Activated CD4-positive, alpha-beta T cell treated with anti-CD3 and anti-CD28 coated beads, Interleukin-10, Interleukin-2, amounts not matched to agents 100 ng/mL and 50 ng/mL, durations not matched to agents 16 hours and 8 hours (primary cell): ENCODE data around the gene KCNQ4.

Source experiments
- DNase-seq: peaks from one replicate; pipeline ENCODE4 v3.0.0-alpha.2; 2020

The KCNQ4 gene

DNA sequence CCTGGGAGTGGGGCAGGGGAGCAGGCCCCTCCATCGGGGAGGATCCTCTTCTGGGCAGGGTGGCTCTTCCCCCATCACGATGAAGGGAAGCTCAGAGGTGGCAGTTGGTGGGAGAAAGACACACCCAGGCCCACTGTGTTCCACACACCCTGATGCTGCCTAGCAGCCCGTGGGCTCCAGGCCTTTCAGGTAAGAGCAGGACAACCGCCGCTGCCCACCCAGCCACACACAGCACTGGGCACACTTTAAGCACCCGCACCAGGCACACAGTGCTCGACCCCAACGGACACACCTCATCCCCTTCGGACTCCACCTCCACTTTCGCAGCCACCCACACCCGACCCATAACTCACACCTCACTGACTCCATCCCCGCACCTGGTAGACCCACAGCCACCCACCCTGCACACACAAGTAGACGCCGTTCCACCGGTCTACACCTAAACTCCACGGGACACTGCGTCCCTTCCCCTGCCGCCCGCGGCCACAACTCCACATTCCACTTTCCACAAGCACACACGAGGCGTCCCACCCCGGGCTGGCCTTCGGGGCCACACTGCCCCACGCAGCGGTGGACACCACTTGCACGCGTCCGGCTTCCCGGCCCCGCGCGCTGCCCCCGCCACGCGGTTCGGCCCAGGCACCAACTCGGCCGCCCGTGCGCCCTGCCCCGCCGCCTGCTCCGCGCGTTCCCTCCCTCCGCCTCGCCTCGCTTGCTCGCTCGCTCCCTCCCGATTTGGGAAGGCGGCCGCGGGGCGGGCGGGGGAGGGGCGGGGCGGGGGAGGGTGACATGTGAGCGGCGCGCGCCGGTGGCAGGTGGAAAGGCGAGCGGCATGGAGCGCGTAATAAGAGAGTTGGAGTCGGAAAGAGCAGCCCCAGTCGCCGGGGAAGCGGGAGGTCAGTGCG, at the start of gene KCNQ4:
TSS of gene KCNQ4 (plus strand) at position 787 of the 905 bp plus-strand sequence. CDS start 307 bp downstream, outside the sequence.
- DNase-seq: no peak

DNA sequence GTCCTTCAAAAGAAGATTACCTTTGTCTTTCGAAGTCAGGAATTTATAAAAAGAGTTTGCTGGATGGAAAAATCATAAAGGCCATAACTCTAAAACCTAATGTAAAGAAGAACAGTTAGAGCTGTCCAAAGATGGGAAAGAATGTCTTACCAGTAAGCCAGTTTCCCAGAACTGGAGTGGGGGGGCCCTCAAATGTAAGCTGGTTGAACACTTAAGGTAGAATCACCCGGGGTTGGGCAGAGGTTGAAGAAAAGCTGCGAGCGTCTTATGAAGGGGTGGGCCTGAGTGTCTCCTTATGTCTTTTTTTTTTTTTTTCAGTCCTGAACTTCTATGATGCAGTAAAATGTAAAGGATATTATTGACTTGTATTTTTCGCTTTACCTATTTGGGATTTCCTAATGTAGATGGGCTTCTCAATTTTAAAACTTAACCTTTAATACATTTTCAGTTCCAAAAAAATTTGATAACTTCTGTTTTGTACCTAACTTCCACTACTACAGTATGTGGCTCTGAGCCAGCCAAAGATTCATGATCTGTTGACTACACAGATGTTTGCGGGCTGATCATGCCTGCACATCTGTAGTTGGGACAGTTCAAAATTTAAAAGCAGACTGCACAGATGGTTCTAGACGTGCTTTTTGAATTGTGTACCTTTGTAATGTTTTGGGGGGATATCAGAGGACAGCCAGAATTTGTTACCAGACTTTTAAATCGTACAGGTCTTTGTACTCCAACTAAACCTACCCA, 48.5 kb upstream of the KCNQ4 start:
- DNase-seq: no peak

DNA sequence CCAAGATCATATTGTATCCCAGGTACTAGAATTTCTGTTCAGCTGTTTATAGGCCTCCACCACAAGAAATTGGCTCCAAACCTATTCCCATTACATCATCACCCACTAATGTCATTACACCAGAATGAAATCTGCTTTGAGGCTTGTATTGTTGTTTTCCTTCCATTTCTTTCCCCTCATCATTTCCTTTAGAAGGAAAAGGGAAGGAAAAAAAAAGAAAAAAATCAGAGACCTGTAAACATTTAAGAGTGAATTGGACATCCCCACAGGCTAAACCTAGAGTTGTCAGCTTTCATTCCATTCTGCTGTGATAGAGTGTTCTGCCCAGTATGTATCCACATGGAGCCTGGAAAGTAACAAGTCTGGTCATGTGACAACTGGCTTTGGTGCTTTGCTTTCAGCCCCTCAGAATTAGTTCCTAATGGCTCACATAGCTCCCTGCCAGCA, 47.5 kb upstream of the KCNQ4 start:
- no peak for DNase-seq

DNA sequence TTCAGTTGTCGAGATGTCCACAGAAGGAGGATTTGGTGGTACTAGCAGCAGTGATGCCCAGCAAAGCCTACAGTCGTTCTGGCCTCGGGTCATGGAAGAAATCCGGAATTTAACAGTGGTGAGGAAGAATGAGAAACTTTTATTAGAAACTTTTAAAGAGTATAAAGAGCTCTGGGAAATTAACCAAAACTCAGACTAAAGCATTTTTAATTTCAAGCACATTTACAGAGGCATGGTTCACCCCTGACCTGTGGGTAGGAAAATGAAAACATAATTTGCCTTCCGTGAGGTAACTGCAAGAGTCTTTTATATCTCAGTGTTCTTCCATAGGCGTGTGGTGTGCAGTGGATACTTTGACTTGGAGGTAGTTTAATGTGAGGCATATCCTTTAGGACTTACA, 44.8 kb upstream of the KCNQ4 start:
- no peak for DNase-seq

DNA sequence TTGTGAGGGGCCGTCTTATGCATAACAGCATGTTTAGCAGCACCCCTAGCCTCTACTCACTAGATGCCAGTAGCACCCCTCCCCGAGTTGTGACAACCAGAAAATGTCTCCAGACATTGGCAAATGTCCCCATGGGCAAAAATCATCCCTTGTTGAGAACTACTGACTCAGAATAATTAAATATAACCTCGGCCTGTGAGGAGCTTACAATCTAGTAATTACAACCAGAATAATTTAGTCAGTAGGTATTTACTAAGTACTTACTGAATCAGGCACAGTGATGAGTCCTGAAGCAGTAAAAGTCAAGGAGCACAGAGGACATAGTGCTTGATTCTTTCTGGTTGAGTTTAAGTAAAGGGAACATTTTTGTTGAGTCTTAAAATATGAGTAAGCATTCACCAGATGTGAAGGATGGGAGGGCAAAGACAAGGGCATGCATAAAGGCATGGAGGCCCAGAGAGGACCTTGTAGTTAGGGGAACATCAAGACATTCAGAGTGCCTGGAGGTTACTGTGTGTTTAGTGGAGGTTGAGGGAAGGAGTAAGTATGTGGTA, 44.1 kb upstream of the KCNQ4 start:
- no peak for DNase-seq

DNA sequence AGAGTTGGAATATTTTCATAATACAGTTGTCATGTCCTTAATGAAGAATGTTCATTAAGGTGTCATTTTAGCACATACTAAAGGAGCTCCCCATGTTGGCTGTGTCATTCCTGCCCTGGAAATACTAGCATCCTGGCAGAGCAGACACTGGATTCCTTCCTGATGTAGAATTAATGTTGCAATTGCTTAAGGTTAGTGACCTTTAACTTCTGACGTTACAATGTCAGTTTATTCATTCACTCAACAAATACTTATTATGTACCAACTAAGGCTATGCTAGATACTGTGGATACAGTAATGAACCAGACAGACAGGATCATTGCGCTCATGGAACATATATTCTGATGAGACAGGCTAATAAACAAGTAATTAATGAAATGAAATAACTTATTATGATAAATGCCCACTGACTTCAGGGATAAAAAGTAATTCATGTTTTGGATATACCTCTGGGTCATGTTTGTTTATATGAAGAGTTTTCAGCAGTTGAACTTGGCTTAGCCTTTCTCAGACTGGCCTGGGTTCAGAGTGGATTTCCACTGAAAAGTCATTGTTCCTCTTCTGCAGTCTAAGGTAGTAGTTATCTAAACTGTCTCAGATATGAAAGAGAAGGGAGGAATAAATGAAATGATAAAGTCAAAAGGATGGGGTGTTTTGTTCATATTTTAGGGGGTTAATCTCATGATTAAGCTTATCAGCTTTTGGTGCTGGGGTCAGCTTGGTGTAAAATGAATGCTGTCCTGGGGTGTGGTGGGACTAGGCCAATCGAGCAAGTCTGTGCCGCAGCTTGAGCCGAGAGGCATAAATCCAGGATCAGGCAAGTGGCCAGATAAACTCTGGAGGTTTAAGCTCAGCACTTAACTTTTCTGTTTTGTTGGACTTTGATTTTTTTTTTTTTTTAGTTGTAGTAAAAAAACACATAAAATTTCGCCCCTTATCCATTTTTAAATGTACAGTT, 43.3 kb upstream of the KCNQ4 start:
- no peak for DNase-seq

DNA sequence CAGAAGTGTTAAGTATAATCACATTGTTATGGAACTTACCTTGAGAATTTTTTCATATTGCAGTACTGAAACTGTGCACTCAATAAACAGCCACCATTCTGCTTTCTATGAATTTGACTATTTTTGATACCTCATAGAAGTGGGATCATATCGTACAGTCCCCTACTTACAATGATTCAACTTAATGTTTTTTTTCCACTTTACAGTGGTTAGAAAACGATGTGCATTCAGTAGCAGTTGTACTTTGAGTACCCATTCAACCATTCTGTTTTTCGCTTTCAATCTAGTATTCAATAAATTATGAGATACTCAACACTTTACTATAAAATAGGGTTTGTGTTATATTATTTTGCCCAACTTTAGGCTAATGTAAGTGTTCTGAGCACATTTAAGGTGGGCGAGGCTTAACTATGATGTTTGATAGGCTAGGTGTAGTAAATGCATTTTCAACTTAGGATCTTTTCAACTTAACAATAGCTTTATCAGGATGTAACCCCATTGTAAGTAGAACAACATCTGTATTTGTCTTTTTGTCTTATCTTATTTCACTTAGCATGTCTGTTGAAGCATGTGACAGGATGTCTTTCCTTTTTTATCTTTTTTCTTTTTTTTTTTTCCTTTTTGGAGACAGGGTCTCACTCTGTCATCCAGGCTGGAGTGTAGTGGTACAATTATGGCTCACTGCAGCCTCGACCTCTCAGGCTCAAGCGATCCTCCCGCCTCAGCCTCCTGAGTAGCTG, 42.4 kb upstream of the KCNQ4 start:
- no peak for DNase-seq

DNA sequence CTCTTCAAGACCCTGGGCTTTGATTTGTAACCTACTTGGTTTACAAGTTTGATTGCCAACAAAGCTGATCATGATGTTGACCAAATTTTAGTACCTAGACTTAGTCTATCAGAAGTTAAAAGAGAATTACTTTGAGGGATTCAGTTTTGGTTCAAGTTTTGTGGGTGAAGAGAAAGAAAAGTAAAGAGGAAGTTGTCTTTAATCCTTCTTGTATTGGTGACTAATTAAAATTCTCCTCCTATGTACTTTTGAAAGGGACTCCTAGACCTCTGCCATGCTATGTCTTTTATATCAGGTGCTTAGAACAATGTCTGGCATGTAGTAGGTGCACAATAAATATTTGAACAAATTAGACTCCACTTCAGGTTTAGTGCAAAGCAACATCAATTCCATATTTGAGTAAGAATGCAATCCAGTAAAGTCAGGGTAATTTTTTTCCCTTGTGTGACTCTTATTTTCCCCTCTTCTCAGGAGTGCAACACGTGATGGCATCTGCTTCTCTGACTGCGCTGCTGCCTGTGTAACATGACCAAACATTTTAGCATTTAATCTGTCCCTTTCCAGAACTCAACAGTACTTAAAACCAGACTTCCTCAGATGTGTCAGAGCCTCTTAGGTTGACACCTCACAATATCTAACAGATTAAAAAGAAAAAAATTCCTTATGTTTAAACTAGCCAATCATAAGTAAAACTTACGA, 41.1 kb upstream of the KCNQ4 start:
- peak; percentile 44 for DNase-seq

DNA sequence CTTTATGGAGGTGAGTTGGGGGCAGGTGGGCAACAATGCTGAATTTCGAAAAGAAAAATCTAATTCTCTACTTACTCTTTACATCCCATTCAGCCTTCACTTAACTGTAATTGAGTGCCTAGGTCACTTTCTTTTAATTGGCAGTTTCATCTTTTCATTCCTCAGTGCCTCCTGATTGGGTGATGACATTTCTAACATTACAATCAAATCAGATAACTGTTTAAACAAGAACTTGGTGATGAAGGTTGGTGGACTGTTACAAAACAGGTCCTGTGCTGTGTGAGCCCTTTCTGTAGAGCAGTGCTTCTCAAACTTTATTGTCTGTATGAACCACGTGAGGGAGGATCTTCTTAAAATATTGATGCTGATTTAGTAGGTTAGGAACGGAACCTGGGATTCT, 40.1 kb upstream of the KCNQ4 start:
- DNase-seq: no peak

DNA sequence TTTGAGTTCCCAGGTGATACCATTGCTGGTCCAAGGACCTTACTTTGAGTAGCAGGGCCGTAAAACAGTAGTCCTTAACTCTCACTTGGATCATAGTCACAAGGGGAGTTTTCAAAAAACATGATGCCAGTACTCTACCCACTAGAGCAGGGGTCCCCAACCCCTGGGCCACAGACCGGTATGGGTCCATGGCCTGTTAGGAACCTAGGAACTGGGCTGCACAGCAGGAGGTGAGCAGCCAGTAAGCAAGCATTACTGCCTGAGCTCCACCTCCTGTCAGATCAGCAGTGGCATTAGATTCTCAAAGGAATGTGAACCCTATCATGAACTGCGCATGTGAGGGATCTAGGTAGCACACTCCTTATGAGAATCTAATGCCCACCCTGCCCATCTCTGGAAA, 39.7 kb upstream of the KCNQ4 start:
- DNase-seq: no peak

DNA sequence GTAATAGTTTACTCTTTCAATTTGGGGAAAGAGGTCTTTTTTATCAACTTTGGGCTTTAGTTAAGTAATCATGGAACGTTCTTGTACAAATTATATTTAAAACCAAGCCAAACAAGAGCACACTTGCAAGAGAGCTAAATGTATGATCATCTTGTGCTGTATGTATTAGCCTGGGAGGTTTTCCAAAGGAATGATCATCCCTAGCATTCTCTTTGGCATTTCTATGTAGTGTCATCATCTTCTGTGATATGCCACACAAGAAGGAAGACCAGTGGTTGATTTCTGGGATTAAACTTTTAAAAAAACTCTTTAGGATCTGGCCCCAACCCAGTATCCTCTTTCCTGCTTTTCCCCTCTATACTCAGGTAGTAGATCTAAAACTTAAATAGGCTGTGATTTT, 38.4 kb upstream of the KCNQ4 start:
- no peak for DNase-seq

DNA sequence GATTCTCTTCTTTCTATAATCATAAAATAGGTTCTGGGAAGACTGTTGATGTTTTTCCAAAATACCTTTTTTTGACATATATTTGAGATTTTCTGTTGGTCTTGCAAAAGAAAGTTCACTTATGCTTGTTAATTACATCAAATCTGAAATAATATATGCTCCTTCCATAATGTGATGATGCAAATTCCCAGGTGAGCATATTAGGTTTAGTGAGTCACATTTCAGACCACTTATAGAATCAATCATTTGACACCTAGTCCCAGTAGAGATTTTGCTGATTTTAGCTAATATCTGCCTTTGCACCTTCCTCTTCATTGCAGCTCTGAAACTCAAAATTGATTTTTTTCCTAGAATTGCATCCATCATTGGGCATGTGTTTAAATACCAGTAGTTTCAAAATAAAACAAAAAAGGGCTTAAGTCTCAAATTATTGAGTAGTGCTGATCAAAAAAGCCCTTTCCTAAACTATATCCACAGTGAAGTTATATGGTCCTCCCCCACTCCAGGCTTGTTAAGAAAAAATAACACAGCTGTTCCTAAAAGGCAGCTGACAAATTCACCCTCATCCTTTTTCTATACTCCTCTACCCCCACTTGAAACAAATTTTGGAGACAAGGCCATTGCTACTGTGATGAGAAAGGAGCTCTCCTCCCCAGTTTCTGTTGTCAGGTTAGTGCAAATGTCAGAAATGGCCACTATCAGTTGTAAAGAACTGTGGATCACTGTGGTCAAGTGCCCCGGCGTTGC, 37.1 kb upstream of the KCNQ4 start:
- no peak for DNase-seq

DNA sequence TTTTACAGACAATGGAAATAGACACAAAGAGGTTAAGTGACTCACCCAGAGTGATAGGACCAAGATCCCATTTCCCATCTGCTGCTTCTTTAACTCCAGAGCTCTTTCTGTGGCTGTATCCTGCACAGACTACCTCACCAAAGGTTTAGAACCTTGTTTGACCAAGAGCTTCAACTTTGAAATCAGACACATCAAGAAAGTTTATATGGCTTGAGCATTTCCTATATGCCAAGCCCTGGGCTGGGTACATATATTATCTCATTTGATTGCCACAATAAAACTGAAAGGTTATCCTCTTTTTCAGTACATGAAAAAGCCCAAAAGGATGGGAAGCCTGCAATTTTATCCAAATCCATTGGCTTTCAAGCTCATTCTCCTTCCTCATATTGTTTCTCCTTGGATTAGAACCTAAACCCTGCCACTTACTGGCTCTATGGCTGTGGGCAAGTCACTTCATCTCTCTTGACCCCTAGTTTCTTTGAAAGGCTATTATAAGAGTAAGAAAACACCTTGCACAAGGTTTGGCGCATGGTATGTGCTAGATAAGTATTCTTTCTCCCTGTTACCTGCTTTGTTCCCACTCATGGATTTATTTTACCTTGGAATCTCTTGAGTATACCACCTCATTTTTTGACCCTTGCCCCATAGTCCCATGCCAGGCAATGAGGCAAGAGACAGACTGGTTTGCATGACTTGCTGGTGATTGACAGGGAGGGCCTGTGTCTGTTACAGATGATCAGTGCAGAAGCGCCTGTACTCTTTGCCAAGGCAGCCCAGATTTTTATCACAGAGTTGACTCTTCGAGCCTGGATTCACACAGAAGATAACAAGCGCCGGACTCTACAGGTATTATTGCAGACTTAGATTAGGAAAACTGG, 34.5 kb upstream of the KCNQ4 start:
- no peak for DNase-seq

DNA sequence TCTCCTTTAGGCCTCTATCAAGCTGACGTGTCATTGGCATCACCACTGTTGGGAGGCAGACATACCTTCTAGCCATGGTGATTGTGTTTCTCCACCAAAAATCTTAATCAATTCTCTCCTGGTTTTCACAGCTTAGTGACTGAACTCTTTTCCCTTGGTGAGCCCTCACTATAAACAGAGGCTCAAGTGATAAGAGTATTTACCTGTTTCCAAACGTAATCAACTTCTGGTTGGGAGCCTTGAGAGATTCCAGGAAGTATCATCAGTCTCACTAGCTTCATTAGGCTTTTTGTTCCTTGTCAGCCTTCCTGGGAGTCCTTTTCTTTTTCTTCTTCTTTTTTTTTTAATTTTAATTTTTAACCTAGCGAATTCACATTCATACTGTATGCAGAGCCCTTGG, 33.8 kb upstream of the KCNQ4 start:
- DNase-seq: no peak

DNA sequence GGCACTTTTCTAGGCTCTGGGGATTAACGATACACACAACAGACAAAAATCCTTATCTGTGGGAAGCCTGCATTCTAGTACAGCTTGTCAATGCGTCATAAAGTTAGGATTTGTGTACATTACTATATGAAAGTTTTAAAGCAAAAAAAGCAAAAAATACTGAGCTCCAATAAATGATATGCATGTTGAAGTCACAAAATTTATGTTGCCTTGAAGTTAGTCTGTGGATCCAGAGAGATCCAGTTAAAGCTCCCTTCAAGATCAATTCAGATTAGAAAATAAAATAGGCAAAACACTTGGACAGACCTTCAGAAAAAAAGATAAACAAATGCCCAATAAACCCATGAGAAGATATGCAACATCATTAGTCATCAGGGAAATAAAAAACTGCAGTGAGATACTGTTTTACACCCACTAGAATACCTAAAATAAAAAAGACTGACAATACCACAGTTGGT, 33.1 kb upstream of the KCNQ4 start:
- no peak for DNase-seq

DNA sequence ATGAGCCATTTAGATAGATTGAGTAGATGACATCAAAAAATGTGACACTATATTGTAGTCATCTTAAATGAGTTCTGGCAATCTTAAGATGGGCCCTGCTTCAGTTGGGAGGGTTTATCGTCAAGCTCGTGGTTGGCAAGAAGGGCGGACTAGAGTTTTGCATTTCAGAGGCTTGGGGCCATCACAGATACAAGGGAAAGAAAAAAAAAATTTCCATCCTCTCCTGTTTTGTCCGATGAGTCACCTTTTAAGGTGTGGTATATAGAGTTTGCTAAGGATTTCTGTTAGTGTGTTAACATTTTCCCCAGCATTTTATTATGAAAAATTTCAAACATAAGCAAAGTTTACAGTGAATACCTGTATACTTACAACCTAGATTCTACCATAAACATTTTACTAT, 31.8 kb upstream of the KCNQ4 start:
- no peak for DNase-seq

DNA sequence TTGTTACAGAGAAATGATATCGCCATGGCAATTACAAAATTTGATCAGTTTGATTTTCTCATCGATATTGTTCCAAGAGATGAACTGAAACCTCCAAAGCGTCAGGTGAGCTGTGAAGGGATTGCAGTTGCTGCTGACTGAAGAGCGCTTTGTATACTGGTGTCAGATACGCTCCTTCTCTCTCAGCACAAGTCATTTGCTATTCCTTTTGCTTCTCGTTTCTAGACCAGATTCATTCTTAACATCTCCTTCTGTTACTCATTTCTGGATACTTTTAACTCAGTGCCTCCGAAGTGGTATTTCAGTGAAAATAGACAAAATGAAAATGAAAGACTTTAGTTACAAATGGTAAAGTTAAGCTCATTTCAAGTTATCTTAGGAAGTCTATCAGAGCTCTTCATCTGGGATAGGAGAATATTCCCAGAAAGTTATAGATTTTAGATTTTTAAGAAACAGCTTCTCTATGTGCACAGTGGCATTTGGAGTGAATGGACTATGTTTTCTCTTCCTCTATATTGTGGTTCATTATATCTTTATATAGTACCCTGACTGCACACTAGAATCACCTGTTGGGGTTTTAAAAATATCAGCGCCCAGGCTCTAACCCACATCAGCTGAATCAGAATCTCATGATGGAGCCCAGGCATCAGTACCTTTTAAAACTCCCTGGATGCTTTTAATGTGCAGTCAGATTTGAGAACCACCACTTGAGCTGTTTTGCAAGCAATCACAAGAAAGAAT, 30.3 kb upstream of the KCNQ4 start:
- DNase-seq: peak; percentile 67

DNA sequence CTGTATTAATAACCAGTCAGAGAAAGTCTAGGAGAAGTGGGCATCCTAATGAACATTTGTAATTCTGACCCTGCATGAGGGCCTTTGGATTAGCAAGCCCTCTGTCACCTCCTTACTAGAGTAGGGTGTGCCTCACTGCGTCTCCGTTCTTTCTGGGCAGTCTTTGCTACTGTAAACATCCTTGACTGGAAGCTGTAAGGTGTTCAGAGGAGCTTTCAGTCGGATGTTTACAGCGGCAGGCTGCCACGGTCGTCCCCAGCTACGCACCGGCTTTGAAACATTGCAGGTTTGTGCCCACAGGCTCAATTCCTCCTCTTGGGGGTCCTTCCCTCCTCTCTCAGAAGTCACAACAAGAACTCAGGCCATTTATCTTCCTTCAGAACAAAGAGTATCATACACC, 29.4 kb upstream of the KCNQ4 start:
- DNase-seq: no peak

DNA sequence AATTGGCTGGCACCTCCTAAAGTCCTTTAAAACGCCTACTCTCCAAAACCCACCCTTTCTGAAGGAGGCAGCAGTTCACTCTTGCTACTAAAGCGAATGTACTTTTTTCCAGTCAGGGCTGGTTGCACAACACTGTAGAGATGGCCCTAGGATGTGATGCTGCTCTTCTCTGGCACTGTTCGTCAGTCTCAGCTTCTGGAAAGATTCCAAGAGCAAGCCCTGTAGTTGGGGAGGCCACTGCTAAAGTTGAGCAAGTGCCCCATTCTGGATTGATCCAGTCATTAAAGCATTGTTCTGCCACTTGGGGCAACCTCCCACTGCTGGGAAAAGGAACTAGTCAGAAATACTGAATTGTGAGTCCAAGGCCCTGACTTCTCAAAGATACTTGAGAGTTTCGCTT, 28.5 kb upstream of the KCNQ4 start:
- DNase-seq: no peak
